ENCODE measurements around the gene WWOX. TPM values are rescaled to one million over a fixed set of nuclear protein-coding genes. Genes with fewer than 3 reads are reported as not detected.

The WWOX gene
- total RNA-seq, 1 donor, result 8.2 TPM

DNA sequence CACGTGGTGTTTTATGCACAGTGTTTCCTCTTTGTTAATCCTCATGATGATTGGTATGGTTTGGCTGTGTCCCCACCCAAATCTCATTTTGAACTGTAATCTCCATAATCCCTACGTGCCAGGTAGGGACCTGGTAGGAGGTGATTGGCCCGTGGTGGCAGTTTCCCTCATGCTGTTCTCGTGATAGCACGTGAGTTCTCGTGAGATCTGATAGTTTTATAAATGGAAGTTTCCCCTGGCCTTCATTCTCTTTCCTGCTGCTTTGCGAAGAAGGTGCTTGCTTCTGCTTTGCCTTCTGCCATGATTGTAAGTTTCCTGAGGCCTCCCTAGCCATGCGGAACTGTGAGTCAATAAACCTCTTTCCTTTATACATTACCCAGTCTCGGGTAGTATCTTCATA is 115.8 kb downstream of the WWOX start:
- DNase-seq (ENCODE audit: low read depth), result no peak
- no peak overlapping the region for H3K4me3 ChIP-seq (ENCODE audit: low read depth, low read length)
- TF ChIP-seq, protein P1, sequence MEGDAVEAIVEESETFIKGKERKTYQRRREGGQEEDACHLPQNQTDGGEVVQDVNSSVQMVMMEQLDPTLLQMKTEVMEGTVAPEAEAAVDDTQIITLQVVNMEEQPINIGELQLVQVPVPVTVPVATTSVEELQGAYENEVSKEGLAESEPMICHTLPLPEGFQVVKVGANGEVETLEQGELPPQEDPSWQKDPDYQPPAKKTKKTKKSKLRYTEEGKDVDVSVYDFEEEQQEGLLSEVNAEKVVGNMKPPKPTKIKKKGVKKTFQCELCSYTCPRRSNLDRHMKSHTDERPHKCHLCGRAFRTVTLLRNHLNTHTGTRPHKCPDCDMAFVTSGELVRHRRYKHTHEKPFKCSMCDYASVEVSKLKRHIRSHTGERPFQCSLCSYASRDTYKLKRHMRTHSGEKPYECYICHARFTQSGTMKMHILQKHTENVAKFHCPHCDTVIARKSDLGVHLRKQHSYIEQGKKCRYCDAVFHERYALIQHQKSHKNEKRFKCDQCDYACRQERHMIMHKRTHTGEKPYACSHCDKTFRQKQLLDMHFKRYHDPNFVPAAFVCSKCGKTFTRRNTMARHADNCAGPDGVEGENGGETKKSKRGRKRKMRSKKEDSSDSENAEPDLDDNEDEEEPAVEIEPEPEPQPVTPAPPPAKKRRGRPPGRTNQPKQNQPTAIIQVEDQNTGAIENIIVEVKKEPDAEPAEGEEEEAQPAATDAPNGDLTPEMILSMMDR (IDR thresholded peaks at IDR 0.05; ENCODE audit: insufficient read depth, low read depth, low read length), result no peak

- DNase-seq (ENCODE audit: low read depth), result no peak
- no peak overlapping the region for H3K4me3 ChIP-seq (ENCODE audit: low read depth, low read length)
- TF ChIP-seq, protein P1 (IDR thresholded peaks at IDR 0.05; ENCODE audit: insufficient read depth, low read depth, low read length), result no peak
These were observed 116.8 kb downstream of the WWOX start for GRCh38 chr16:78216166-78216745.

GRCh38 chr16:78217276-78217675 is 117.8 kb downstream of the WWOX start:
- H3K4me3 ChIP-seq (ENCODE audit: low read depth, low read length), result no peak overlapping the region
- TF ChIP-seq, protein P1 (IDR thresholded peaks at IDR 0.05; ENCODE audit: insufficient read depth, low read depth, low read length), result no peak
- no peak for DNase-seq (ENCODE audit: low read depth)

GRCh38 chr16:78218279-78218678 is 118.8 kb downstream of the WWOX start:
- H3K4me3 ChIP-seq (ENCODE audit: low read depth, low read length), result no peak overlapping the region
- TF ChIP-seq, protein P1 (IDR thresholded peaks at IDR 0.05; ENCODE audit: insufficient read depth, low read depth, low read length), result no peak

GRCh38 chr16:78218856-78219651 is 119.6 kb downstream of the WWOX start:
- DNase-seq (ENCODE audit: low read depth), result no peak
- TF ChIP-seq, protein P1 (IDR thresholded peaks at IDR 0.05; ENCODE audit: insufficient read depth, low read depth, low read length), result no peak
- no peak overlapping the region for H3K4me3 ChIP-seq (ENCODE audit: low read depth, low read length)

More at GRCh38 chr16:78218279-78218678, 118.8 kb downstream of the WWOX start:
- no peak for DNase-seq (ENCODE audit: low read depth)

DNA sequence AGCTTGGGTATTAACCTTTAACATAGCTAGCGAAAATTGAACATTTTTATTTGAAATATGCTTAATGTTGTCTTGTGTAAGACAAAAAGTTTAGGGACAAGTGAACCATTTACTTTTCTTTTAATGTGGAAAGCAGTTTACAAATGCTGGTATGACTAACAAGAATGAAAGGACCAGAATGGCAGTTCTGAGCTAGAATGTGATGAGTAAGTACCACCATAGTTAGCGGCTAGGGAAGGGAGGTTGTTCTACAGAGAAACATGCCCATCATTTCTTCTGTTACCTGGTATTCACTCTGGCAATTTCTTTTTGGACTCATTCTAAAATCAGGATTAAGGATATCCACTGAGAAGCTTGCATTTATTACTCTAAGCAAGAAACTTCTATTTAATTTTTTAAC is 121.1 kb downstream of the WWOX start:
- no peak overlapping the region for H3K4me3 ChIP-seq (ENCODE audit: low read depth, low read length)
- no peak for DNase-seq (ENCODE audit: low read depth)
- TF ChIP-seq, protein P1 (IDR thresholded peaks at IDR 0.05; ENCODE audit: insufficient read depth, low read depth, low read length), result no peak
